ENCODE data around the gene DSTYK. TPM values are rescaled to one million over a fixed set of nuclear protein-coding genes. Genes with fewer than 3 reads are reported as not detected.
A peak's percentile ranks its signal among the peaks of the same experiment; 100 is the strongest.

The DSTYK gene
- total RNA-seq, 1 donor from 2014 or later = 13.0 TPM

DNA sequence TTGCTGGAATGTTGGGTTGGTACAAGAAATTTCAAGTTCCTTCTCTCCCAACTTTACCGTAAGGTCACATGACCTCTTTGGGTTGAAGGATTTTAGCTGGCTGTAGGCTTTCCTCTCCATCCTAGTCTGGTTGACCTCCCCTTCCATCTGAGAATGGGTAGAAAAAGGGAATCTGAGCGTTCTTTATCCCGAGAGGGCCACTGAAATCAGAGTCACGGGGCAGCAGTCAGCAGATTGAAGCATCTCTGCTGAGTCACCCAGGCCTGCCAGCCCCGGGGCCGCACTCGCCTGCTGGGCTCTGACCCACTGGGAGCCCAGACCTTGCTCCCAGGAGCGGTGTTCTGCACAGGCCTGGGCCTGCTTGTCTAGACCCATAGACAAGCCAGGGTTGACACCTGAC, 47.2 kb upstream of the DSTYK start:
- H3K9me3 Mint-ChIP-seq = no peaks in the 10 kb centered on the region

DNA sequence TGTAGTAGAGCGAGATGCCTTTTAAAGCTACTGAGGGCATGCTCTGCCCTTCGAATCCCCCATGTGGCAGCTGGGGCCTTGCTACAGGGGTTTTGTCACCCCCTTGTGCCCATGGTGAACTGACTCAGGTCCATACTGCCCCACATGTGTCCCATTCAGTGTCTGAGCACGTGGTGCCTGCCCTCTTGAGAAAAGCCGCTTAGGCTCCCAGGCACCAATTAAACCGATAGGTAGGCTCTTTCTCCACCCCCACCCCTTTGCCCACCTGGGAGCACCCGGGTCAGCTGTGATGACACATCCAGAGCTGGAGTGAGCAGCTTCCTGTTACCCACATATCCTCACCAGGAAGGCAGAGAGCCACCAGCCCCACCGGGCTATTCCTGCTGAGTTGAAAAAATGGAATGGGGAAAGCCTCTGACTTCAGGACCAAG, 46.8 kb upstream of the DSTYK start:
- Histone ChIP-seq H3K9ac (no peak overlapping the region), H3K27me3 (no peaks in the 10 kb centered on the region), H2AFZ (replicated peaks) (no peak overlapping the region), H3K9me3 (ENCODE audit: low read depth) (no peaks in the 10 kb centered on the region), H3K79me2 (ENCODE audit: low read depth) (no peaks in the 10 kb centered on the region), H3K4me2 (no peak overlapping the region), H3K36me3 (no peaks in the 10 kb centered on the region), H3F3A (ENCODE audit: low read depth) (peaks cover 3% of the 10 kb centered on the region), H4K20me1 (ENCODE audit: low read depth) (peaks cover 18% of the 10 kb centered on the region), H3K4me3 (no peak overlapping the region), H3K4me1 (peaks cover 31% of the 10 kb centered on the region), H3K27ac (no peak overlapping the region)
- Mint-ChIP-seq H3K4me3 (no peak overlapping the region), H3K4me1 (peaks cover 26% of the 10 kb centered on the region), H3K36me3 (no peaks in the 10 kb centered on the region), H3K27me3 (ENCODE audit: insufficient read depth, low read depth) (peaks cover 2% of the 10 kb centered on the region), H3K9me3 (no peaks in the 10 kb centered on the region), H3K27ac (no peak overlapping the region)
- no peak for DNase-seq (ENCODE audit: low spot score)
- TF ChIP-seq EZH2 (IDR thresholded peaks at IDR 0.05) (no peak), EZH2phosphoT487 (IDR thresholded peaks at IDR 0.05) (no peak)
- TF ChIP-seq, protein P1, sequence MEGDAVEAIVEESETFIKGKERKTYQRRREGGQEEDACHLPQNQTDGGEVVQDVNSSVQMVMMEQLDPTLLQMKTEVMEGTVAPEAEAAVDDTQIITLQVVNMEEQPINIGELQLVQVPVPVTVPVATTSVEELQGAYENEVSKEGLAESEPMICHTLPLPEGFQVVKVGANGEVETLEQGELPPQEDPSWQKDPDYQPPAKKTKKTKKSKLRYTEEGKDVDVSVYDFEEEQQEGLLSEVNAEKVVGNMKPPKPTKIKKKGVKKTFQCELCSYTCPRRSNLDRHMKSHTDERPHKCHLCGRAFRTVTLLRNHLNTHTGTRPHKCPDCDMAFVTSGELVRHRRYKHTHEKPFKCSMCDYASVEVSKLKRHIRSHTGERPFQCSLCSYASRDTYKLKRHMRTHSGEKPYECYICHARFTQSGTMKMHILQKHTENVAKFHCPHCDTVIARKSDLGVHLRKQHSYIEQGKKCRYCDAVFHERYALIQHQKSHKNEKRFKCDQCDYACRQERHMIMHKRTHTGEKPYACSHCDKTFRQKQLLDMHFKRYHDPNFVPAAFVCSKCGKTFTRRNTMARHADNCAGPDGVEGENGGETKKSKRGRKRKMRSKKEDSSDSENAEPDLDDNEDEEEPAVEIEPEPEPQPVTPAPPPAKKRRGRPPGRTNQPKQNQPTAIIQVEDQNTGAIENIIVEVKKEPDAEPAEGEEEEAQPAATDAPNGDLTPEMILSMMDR (IDR thresholded peaks at IDR 0.05) = no peak

More for the DNA sequence above, 47.2 kb upstream of the DSTYK start:
- Histone ChIP-seq H4K20me1 (ENCODE audit: low read depth) (peaks cover 18% of the 10 kb centered on the region), H3K36me3 (no peaks in the 10 kb centered on the region), H3F3A (ENCODE audit: low read depth) (peaks cover 3% of the 10 kb centered on the region), H3K27me3 (no peaks in the 10 kb centered on the region), H2AFZ (replicated peaks) (no peak overlapping the region), H3K27ac (no peak overlapping the region), H3K79me2 (ENCODE audit: low read depth) (no peaks in the 10 kb centered on the region), H3K4me1 (peaks cover 31% of the 10 kb centered on the region), H3K4me2 (no peak overlapping the region), H3K4me3 (no peak overlapping the region), H3K9ac (no peak overlapping the region), H3K9me3 (ENCODE audit: low read depth) (no peaks in the 10 kb centered on the region)
- no peak overlapping the region for H3K4me3 Mint-ChIP-seq
- peaks cover 2% of the 10 kb centered on the region for H3K27me3 Mint-ChIP-seq (ENCODE audit: insufficient read depth, low read depth)
- peaks cover 26% of the 10 kb centered on the region for H3K4me1 Mint-ChIP-seq
- no peaks in the 10 kb centered on the region for H3K36me3 Mint-ChIP-seq
- peak overlapping the region; percentile 54 for H3K27ac Mint-ChIP-seq
- DNase-seq (ENCODE audit: low spot score) = no peak
- no peak for TF ChIP-seq EZH2phosphoT487 (IDR thresholded peaks at IDR 0.05)
- no peak for TF ChIP-seq EZH2 (IDR thresholded peaks at IDR 0.05)
- TF ChIP-seq, protein P1 (IDR thresholded peaks at IDR 0.05) = no peak

DNA sequence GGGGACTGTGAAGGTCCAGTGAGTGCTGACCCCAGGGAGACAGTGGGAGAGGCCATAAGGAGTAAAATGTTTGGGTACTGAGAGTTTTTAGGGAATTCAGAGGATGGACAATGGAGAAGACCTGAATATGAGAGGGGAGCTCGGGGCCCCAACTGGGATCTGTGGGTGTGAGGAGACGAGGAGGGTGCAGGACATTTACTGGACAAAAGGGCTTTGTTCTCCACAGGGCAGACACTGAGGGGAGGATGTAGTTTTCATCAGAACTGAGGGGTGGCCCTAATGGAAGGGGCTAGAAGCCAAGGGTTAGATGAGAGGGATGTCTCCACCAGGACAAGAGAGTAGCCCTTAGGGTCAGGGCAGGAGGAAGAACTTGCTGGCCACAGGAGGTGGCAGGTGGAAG, 46.2 kb upstream of the DSTYK start:
- no peak overlapping the region for H3K4me3 Mint-ChIP-seq
- Histone ChIP-seq H3F3A (ENCODE audit: low read depth) (peaks cover 3% of the 10 kb centered on the region), H3K9ac (no peak overlapping the region), H3K36me3 (no peaks in the 10 kb centered on the region), H3K27me3 (no peaks in the 10 kb centered on the region), H3K4me1 (peaks cover 31% of the 10 kb centered on the region), H2AFZ (replicated peaks) (no peak overlapping the region), H3K79me2 (ENCODE audit: low read depth) (no peaks in the 10 kb centered on the region), H3K9me3 (ENCODE audit: low read depth) (no peaks in the 10 kb centered on the region), H3K4me2 (no peak overlapping the region), H4K20me1 (ENCODE audit: low read depth) (peaks cover 18% of the 10 kb centered on the region), H3K4me3 (no peak overlapping the region), H3K27ac (no peak overlapping the region)
- H3K27me3 Mint-ChIP-seq (ENCODE audit: insufficient read depth, low read depth) = peaks cover 2% of the 10 kb centered on the region
- H3K9me3 Mint-ChIP-seq = no peaks in the 10 kb centered on the region
- H3K36me3 Mint-ChIP-seq = no peaks in the 10 kb centered on the region
- DNase-seq (ENCODE audit: low spot score) = no peak
- H3K4me1 Mint-ChIP-seq = peaks cover 22% of the 10 kb centered on the region
- TF ChIP-seq EZH2 (IDR thresholded peaks at IDR 0.05) = no peak
- TF ChIP-seq, protein P1 (IDR thresholded peaks at IDR 0.05) = no peak
- TF ChIP-seq EZH2phosphoT487 (IDR thresholded peaks at IDR 0.05) = no peak
- H3K27ac Mint-ChIP-seq = no peak overlapping the region

Data from neural progenitor cell (in vitro differentiated cells).